ENCODE results near the gene HDGFL3.
"Not testable (repeated sequence)": the region's sequence is repeated elsewhere in the genome, so short reads cannot be mapped to it uniquely, and the experiment has no call there.

Gene HDGFL3

GRCh38 chr15:83100097-83100646, 107.5 kb downstream of the HDGFL3 start:
- DNase-seq (ENCODE audit: low read depth): no peak

- no peak for DNase-seq (ENCODE audit: low read depth)
These were observed 108.3 kb downstream of the HDGFL3 start for GRCh38 chr15:83099290-83099689.

GRCh38 chr15:83098079-83098478, 109.5 kb downstream of the HDGFL3 start:
- DNase-seq (ENCODE audit: low read depth): no peak

- no peak for DNase-seq (ENCODE audit: low read depth)
These were observed 113.0 kb downstream of the HDGFL3 start for GRCh38 chr15:83094583-83094982.

GRCh38 chr15:83092309-83092976, 115.2 kb downstream of the HDGFL3 start:
- DNase-seq (ENCODE audit: low read depth): no peak

GRCh38 chr15:83091965-83092308, 115.7 kb downstream of the HDGFL3 start:
- not testable (repeated sequence) for DNase-seq (ENCODE audit: low read depth)

GRCh38 chr15:83090465-83090864, 117.2 kb downstream of the HDGFL3 start:
- DNase-seq (ENCODE audit: low read depth): no peak

GRCh38 chr15:83088876-83089275, 118.7 kb downstream of the HDGFL3 start:
- DNase-seq (ENCODE audit: low read depth): no peak

- DNase-seq (ENCODE audit: low read depth): no peak
These were observed 120.0 kb downstream of the HDGFL3 start for GRCh38 chr15:83087576-83087975.

GRCh38 chr15:83085864-83086552, 121.6 kb downstream of the HDGFL3 start:
- not testable (repeated sequence) for DNase-seq (ENCODE audit: low read depth)

- not testable (repeated sequence) for DNase-seq (ENCODE audit: low read depth)
These were observed 122.2 kb downstream of the HDGFL3 start for GRCh38 chr15:83085461-83085860.

- DNase-seq (ENCODE audit: low read depth): no peak
These were observed 124.8 kb downstream of the HDGFL3 start for GRCh38 chr15:83082730-83083386.

- no peak for DNase-seq (ENCODE audit: low read depth)
These were observed 126.2 kb downstream of the HDGFL3 start for GRCh38 chr15:83081256-83082014.

GRCh38 chr15:83078712-83079111, 128.9 kb downstream of the HDGFL3 start:
- no peak for DNase-seq (ENCODE audit: low read depth)

Measured in activated T-cell treated with anti-CD3 and anti-CD28 coated beads for 48 hours (primary cell).